ENCODE results near the gene PTPN7.

Gene PTPN7

DNA sequence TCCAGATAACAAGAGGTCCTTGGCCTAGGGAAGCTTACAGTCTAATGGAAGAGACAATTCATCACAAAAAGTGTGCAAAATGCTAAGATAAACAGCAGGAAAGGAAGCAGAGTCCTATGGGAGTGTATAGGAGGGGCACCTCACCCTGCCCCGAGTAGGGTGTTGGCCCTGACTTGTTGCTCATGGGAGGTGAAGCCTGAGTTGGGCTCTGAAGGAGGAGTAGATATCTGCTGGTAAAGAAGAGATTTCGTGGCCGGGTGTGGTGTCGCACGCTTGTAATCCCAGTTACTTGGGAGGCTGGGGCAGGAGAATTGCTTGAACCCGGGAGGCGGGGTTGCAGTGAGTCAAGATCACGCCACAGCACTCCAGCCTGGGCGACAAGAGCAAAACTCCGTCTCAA is 56.3 kb downstream of the PTPN7 start:
- no peak for DNase-seq

DNA sequence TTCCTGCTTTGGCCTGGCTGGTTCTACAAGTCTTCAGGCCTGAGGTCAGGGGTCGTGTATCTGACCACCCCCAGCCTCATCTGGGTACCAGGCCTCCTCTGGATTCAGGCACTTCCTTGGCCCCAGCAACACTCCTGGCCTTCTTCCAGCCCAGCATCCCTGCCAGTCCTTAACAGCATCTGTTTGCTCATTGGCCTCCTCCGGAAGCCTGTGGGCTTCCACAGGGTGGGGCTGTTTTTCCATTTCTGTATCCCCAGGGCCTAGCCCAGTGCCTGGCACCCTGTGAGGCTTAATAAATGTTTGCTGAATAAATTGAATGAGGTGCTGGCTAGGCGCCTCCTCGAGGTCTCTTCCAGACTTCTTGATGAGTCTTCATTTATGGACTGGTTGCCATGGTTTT is 59.2 kb downstream of the PTPN7 start:
- no peak for DNase-seq

Measured in NCI-H510A treated with DMSO at 0.1 percent for 48 hours (cell line).